Prostate gland (tissue), 2 donors: Measurements from ENCODE around the gene LGI4.

Source experiments
- POLR2A ChIP-seq: fragments of 450-650 bp; IDR thresholded peaks from one replicate; pipeline ENCODE4 v1.6.1; 2016; ENCODE audit warnings: antibody characterized with exemption, mild to moderate bottlenecking
- TF ChIP-seq, protein P1 (sequence below), 4 experiments: fragments of 200-600 bp in 2 of 4; fragments of 450-650 bp in 2 of 4; sonication (generic) in 2 of 4; IDR thresholded peaks; 1 replicate in 3 of 4; 2 replicates in 1 of 4; pipeline ENCODE4 v1.5.1; 2016 to 2019; ENCODE audit warnings: antibody characterized with exemption in 4 of 4, mild to moderate bottlenecking in 2 of 4, moderate library complexity in 2 of 4

DNA sequence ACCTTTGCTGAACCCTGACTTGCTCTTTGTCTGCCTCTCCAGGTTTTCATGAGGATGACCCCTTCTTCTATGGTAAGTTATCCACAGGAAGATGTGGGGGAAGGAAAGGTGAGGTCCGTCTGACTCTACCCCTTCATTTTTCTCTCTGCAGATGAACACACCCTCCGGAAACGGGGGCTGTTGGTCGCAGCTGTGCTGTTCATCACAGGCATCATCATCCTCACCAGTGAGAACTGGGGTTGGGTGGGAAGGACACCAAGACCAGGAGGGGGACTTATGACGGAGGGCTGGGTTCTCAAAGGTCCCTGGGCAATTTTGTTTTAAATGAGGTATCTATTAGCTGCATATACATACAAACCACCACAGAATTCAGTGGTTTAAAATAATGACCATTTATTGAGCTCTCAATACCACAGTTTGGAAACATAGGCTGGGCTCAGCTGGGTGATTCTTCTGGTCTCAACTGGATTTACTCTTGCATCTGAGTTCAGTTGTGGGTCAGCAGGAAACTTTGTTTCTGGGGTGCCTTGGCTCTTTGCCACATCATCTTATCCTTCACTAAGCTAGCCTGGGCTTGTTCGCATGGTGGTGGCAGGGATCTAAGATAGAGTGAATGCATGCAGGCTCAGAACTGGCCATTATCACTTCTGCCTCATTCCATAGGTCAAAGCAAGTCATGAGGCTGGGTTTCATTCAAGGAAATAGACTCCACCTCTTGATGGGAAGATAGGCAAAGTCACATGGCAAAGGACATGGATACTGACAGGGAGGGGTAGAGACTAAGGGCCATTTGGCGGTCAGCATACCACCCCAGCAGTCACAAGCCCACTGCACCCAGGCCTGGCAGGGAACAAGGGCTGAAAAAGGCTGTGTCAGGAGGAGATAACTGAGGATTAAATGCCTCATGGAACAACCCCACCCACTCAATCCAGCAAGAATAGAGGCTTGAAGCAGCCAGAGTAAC lies 31.5 kb upstream of the LGI4 start:
- TF ChIP-seq, protein P1, sequence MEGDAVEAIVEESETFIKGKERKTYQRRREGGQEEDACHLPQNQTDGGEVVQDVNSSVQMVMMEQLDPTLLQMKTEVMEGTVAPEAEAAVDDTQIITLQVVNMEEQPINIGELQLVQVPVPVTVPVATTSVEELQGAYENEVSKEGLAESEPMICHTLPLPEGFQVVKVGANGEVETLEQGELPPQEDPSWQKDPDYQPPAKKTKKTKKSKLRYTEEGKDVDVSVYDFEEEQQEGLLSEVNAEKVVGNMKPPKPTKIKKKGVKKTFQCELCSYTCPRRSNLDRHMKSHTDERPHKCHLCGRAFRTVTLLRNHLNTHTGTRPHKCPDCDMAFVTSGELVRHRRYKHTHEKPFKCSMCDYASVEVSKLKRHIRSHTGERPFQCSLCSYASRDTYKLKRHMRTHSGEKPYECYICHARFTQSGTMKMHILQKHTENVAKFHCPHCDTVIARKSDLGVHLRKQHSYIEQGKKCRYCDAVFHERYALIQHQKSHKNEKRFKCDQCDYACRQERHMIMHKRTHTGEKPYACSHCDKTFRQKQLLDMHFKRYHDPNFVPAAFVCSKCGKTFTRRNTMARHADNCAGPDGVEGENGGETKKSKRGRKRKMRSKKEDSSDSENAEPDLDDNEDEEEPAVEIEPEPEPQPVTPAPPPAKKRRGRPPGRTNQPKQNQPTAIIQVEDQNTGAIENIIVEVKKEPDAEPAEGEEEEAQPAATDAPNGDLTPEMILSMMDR (IDR thresholded peaks at IDR 0.05) = no peak
- TF ChIP-seq POLR2A = no peak
